ENCODE data around the gene ABCC4. TPM values are rescaled to one million over a fixed set of nuclear protein-coding genes. Genes with fewer than 3 reads are reported as not detected.

ABCC4 gene
- total RNA-seq, 1 experiment from 2014 or later, result 17.7 TPM

DNA sequence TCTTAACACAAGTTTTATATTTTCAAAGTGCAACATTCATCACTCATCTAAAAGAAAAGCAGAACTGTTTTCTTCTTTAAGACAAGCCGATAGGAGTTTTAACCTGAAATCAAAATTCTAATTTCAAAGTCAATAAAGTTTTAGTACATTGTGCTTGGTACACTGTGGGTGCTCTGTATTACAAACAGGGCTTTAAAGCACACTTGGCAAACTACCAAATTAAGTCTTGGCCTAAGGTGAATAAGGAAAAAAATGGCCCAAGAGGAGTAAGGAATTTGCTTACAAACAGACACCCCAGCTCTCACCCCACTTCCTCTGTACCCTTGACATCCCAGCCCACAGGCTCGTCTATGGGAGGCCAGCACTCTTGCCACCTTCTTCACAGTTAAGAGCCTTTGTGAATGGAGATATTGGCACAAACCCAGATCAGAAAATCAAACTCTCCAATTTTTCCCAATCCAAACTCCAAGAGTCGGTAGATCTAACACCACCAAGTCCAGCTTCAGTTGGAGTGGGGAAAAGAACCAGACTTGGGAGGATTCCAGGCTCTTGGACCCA lies 66.0 kb downstream of the ABCC4 start:
- H4K20me1 ChIP-seq (ENCODE audit: low read length), result no peaks in the 10 kb centered on the region
- H3K4me1 ChIP-seq (ENCODE audit: insufficient read depth, low read length), result no peaks in the 10 kb centered on the region
- ChIA-PET POLR2A (ENCODE audit: unreplicated experiment) (no interaction called here), CTCF (no interaction called here)
- no peaks in the 10 kb centered on the region for H3K79me2 ChIP-seq (ENCODE audit: low read length)
- H3K9ac ChIP-seq (ENCODE audit: low read length), result no peak overlapping the region
- H2AFZ ChIP-seq (ENCODE audit: low read length), result no peak overlapping the region
- ATAC-seq, result no peak
- no TSS peak for BruUV-seq (replicated peaks)
- H3K27ac ChIP-seq (ENCODE audit: low read length), result no peak overlapping the region
- H3F3A ChIP-seq (ENCODE audit: low read length, unreplicated experiment), result no peaks in the 10 kb centered on the region
- no peaks in the 10 kb centered on the region for H3K9me3 ChIP-seq (ENCODE audit: low read length)
- H3K4me2 ChIP-seq (ENCODE audit: low read length), result no peak overlapping the region
- no peaks in the 10 kb centered on the region for H3K27me3 ChIP-seq (ENCODE audit: low read length)
- H3K4me3 ChIP-seq (ENCODE audit: low read length), result no peak overlapping the region
- H3K36me3 ChIP-seq (ENCODE audit: low read depth, low read length), result no peaks in the 10 kb centered on the region
- TF ChIP-seq EZH2phosphoT487 (IDR thresholded peaks at IDR 0.05; ENCODE audit: borderline replicate concordance, low read length) (no peak), EZH2 (IDR thresholded peaks at IDR 0.05; ENCODE audit: low read length, unreplicated experiment) (no peak)
- TF ChIP-seq, protein P1, sequence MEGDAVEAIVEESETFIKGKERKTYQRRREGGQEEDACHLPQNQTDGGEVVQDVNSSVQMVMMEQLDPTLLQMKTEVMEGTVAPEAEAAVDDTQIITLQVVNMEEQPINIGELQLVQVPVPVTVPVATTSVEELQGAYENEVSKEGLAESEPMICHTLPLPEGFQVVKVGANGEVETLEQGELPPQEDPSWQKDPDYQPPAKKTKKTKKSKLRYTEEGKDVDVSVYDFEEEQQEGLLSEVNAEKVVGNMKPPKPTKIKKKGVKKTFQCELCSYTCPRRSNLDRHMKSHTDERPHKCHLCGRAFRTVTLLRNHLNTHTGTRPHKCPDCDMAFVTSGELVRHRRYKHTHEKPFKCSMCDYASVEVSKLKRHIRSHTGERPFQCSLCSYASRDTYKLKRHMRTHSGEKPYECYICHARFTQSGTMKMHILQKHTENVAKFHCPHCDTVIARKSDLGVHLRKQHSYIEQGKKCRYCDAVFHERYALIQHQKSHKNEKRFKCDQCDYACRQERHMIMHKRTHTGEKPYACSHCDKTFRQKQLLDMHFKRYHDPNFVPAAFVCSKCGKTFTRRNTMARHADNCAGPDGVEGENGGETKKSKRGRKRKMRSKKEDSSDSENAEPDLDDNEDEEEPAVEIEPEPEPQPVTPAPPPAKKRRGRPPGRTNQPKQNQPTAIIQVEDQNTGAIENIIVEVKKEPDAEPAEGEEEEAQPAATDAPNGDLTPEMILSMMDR (conservative IDR thresholded peaks at IDR 0.05; ENCODE audit: low read depth, low read length), result no peak
- H3K9me2 ChIP-seq (replicated peaks; ENCODE audit: low read length), result no peaks in the 10 kb centered on the region
- intact Hi-C loops (cut with micrococcal nuclease), result no loop called here
- DNase-seq, result no peak

DNA sequence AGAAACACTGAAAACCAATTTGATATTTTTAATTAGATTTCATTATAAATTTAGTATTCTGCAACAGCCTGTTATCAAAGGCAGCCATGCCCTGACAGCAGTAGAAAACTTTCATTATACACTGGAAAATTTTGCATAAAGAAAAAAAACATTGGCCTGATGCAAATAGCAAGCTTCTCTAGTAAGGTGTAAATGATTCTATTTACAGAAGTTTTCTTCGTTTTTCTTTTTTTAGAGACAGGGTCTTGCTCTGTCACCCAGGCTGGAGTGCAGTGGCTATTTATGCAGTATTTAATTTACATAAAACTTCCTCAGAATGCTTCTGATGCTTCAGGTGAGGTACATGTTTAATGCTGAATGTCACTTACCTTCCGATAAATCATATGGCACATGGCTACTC lies 67.0 kb downstream of the ABCC4 start:
- POLR2A ChIA-PET (ENCODE audit: unreplicated experiment), result no interaction called here
- Histone ChIP-seq H3F3A (ENCODE audit: low read length, unreplicated experiment) (no peaks in the 10 kb centered on the region), H3K79me2 (ENCODE audit: low read length) (no peaks in the 10 kb centered on the region), H3K27ac (ENCODE audit: low read length) (no peak overlapping the region), H3K9me3 (ENCODE audit: low read length) (no peaks in the 10 kb centered on the region), H3K4me1 (ENCODE audit: insufficient read depth, low read length) (no peaks in the 10 kb centered on the region), H3K27me3 (ENCODE audit: low read length) (no peaks in the 10 kb centered on the region), H2AFZ (ENCODE audit: low read length) (no peak overlapping the region), H3K4me3 (ENCODE audit: low read length) (no peak overlapping the region), H3K36me3 (ENCODE audit: low read depth, low read length) (no peaks in the 10 kb centered on the region), H3K4me2 (ENCODE audit: low read length) (no peak overlapping the region), H3K9me2 (replicated peaks; ENCODE audit: low read length) (no peaks in the 10 kb centered on the region), H3K9ac (ENCODE audit: low read length) (no peak overlapping the region), H4K20me1 (ENCODE audit: low read length) (no peaks in the 10 kb centered on the region)
- BruUV-seq (replicated peaks), result no TSS peak
- CTCF ChIA-PET, result no interaction called here
- no peak for ATAC-seq
- intact Hi-C loops (cut with micrococcal nuclease), result no loop called here
- TF ChIP-seq, protein P1 (conservative IDR thresholded peaks at IDR 0.05; ENCODE audit: low read depth, low read length), result no peak
- TF ChIP-seq EZH2 (IDR thresholded peaks at IDR 0.05; ENCODE audit: low read length, unreplicated experiment), result no peak
- no peak for TF ChIP-seq EZH2phosphoT487 (IDR thresholded peaks at IDR 0.05; ENCODE audit: borderline replicate concordance, low read length)
- DNase-seq, result no peak

DNA sequence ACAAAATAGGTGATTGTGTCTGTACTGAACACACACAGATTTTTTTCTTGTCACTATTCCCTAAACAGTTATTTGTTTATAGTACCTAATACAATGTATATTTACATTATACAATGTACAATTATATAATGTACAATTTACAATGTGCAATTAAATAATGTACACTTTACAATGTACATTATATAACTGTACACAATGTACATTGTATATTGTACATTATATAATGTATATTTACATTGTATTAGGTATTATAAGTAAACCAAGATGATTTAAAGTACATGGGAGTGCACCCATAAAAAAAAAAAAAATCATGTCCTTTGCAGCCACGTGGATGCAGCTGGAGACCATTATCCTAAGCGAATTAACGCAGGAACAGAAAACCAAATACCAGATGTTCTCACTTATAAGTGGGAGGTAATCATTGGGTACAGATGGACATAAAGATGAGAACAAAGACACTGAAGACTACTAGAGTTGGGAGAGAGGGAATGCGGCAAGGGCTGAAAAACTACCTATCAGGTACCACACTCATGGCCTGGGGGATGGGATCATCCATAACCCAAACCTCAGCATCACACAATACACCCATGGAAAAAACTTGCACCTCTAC lies 68.1 kb downstream of the ABCC4 start:
- ChIA-PET POLR2A (ENCODE audit: unreplicated experiment) (no interaction called here), CTCF (no interaction called here)
- Histone ChIP-seq H3K4me1 (ENCODE audit: insufficient read depth, low read length) (no peaks in the 10 kb centered on the region), H3K9ac (ENCODE audit: low read length) (no peak overlapping the region), H2AFZ (ENCODE audit: low read length) (no peak overlapping the region), H3F3A (ENCODE audit: low read length, unreplicated experiment) (no peaks in the 10 kb centered on the region), H4K20me1 (ENCODE audit: low read length) (no peaks in the 10 kb centered on the region), H3K36me3 (ENCODE audit: low read depth, low read length) (no peaks in the 10 kb centered on the region), H3K9me3 (ENCODE audit: low read length) (no peaks in the 10 kb centered on the region), H3K4me2 (ENCODE audit: low read length) (no peak overlapping the region), H3K4me3 (ENCODE audit: low read length) (no peak overlapping the region), H3K79me2 (ENCODE audit: low read length) (no peaks in the 10 kb centered on the region), H3K9me2 (replicated peaks; ENCODE audit: low read length) (no peaks in the 10 kb centered on the region), H3K27me3 (ENCODE audit: low read length) (no peaks in the 10 kb centered on the region), H3K27ac (ENCODE audit: low read length) (no peak overlapping the region)
- intact Hi-C loops (cut with micrococcal nuclease), result no loop called here
- no peak for TF ChIP-seq EZH2 (IDR thresholded peaks at IDR 0.05; ENCODE audit: low read length, unreplicated experiment)
- TF ChIP-seq EZH2phosphoT487 (IDR thresholded peaks at IDR 0.05; ENCODE audit: borderline replicate concordance, low read length), result no peak
- TF ChIP-seq, protein P1 (conservative IDR thresholded peaks at IDR 0.05; ENCODE audit: low read depth, low read length), result no peak
- BruUV-seq (replicated peaks), result no TSS peak
- DNase-seq, result no peak
- ATAC-seq, result no peak

Measured in PC-3 (cell line).